COLO829 (cell line): Measurements from ENCODE around the gene GFI1.
"Not testable (repeated sequence)": the region's sequence is repeated elsewhere in the genome, so short reads cannot be mapped to it uniquely, and the experiment has no call there.

Experiments used
- DNase-seq: peaks from one replicate; pipeline ENCODE4 v3.0.0; 2012; ENCODE audit warnings: low spot score

The GFI1 gene

DNA sequence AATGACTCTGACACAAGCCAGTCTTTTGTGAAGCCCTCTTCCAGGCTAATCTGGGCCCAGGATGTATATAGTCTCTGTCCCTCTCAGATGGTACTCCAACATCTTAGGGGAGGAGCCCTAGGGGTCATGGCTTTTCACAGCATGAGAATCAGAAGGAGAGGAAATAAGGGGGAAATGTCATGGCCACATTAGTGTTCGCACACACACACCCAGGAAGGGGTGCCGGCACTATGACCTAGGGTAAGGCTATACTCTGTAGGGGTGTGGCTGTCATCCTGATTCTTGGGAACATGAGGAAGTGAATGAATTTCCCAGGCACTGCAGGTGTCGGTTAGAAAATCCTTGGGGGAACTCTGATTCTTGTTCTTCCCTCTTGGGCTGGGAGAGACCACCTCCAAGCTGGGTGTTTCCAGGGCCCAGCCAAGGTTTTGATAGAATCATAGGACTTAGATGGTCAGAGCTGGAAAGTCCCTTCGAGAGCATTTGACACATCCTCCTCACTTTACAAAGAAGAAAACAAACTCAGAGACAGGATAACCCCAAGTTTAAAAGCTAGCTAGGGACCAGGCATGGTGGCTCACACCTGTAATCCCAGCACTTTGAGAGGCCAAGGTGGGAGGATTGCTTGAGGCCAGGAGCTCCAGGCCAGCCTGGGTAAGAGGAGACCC lies 22.0 kb downstream of the GFI1 start:
- DNase-seq = no peak

DNA sequence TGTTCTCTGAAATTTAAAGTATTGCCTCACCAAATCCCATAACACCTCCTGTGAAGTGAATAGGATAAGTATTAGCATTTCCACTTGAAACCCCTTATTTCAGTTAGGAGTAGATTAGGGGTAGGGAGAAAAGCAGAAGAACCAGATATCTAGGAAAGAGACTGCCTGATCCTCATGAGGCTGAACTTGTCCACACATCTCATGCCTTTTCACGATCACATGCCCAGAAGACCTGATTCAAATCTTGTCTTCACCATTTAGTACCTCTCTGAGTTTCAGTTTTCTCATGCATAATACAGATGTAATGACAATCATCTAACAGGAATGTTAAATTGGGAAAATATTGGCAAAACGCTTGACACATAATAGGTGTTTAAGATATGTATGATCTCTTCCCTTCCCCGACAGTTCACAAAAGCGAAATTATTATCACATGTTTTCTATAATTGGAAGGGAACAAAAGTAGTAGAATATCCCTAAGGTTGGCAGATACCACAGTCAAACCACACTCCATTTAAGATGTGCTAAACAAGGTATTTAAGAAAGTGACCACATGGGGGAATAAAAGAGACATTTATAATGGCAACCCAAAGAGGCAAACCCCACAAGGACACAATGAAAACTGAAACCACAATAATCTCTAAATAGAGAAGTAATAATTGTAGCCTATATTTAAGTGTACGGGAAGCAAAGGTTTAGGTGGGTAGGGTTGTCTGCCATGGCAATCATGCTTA lies 25.2 kb downstream of the GFI1 start:
- no peak for DNase-seq

- no peak for DNase-seq
Observed at GRCh38 chr1:92459871-92460320, 26.8 kb downstream of the GFI1 start.

- no peak for DNase-seq
Observed at GRCh38 chr1:92458146-92458545, 28.6 kb downstream of the GFI1 start.

GRCh38 chr1:92447976-92448375 lies 38.7 kb downstream of the GFI1 start:
- DNase-seq = no peak

DNA sequence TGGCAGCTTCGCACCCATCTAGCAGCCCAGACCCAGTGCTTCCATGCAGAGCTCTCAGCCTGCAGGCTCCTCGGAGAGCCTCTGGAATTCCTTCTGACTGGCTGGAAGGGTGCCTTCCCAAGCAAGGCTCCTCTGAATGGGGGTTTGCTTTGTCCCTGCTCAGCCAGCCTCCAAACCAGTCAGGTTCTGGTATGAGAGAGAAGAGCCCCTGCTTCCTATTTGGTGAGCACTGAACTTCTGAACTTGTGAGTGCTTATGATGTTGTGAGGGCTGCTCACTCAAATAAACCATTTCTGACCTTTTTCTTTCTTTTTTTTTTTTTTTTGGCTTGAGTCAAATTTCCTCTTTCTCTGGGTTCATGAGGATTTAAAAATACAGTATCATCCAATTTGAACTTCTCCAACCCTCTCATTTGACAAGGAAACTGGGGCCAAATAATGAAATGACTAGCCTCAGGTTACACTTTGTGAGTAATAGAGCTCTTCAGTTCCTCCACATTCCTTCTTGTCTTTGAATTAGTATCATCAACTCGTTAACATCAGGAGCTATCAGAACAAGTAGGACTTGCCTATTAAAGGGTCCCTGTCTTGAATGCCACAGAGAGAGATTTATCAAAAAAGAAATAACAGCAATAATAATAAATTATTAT lies 39.6 kb downstream of the GFI1 start:
- DNase-seq = no peak

DNA sequence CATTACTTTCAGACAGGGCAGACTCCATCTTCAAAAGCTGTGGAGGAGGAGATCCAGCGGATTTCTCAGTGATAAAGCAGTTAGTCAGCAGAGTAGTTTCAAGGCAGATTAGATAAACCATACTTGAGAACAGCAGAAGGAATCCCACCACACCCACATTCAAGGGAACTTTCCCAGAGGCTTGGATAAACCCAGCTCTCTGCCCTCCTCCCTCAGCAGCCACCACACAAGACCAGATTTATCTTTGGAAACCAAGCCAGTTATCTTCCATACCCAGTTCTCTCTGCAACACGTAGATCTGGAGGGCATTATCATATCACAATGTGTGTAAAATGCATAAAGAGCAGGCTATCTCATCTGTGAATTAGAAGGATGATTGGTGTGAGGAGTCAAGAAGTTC lies 40.2 kb downstream of the GFI1 start:
- DNase-seq = no peak

DNA sequence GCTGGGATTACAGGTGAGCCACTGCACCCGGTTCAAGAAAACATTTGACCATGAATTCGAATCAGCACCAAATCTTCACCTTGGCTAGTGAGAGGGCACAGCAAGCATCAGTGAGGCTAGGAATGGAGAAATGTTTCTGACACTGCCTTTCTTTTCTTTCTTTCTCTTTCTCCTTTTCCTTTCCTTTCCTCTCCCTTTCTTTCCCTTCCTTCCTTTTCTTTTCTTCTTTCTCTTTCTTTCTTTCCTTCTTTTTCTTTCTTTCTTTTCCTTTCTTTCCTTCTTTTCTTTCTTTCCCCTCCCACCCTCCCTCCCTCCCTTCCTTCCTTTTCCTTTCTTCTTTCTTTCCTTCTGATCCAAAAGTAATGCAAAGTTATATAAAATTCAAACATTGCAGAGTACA lies 40.9 kb downstream of the GFI1 start:
- no peak for DNase-seq

GRCh38 chr1:92444351-92444750 lies 42.4 kb downstream of the GFI1 start:
- no peak for DNase-seq

- DNase-seq = no peak
Observed at GRCh38 chr1:92443893-92444292, 42.8 kb downstream of the GFI1 start.

DNA sequence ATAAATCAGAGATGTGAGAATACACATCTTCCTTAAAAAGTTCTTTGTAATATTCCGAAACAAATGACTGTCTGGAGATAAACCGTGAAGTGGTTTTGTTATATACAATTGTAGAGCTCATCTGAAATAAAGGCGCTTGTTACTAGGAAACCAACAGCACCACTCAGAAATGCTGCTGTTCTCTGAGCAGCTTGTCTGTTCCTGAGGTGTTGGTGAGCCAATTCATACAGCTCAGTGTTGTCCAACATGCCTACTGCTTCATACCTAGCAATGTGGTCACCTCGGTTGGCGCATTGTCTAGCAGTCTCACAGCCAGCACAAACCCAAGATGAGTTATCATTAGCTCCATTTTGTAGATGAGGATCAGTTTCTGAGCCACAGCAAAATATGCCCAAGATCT lies 44.4 kb downstream of the GFI1 start:
- DNase-seq = no peak

- no peak for DNase-seq
Observed at GRCh38 chr1:92441697-92442342, 44.9 kb downstream of the GFI1 start.

DNA sequence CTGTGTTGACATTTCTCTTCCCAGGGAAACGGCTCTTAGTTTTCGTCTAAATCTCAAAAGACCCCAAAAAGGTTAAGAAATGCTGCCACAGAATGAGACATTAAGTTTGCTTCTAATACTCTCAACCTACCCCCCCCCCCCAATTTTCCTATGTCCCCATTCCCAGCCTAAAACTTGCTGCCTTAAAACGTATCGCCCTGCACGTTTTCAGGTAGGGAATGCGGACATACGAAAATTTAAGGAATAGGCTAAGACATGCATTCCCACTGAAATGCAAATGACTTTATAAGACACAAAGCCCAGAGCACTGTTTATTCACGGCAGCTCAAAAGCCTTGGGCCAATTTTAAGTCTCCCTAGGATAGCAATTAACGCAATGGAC lies 45.4 kb downstream of the GFI1 start:
- DNase-seq = no peak

DNA sequence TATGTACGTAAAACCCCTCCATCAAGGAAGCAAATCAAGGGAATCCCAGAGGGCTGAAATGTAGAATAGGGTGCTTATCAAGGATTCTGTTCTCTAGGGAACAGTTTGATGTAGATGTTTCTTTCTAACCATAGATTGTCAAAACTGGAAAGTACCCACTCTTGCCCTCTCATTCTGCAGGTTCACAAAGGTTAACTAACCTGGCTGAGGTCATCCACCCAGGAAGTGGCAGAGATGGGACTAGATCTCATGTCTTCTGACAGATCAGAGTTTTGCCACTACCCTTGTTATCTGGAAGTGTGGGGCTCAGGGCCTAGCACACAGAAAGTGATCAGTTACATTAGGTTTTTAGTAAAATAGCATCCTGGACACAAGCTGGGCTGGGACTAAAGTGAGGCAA lies 47.4 kb downstream of the GFI1 start:
- DNase-seq = no peak

GRCh38 chr1:92434572-92434971 lies 52.2 kb downstream of the GFI1 start:
- DNase-seq = not testable (repeated sequence)

GRCh38 chr1:92430030-92430429 lies 56.7 kb downstream of the GFI1 start:
- DNase-seq = no peak

- DNase-seq = no peak
Observed at GRCh38 chr1:92425617-92426016, 61.1 kb downstream of the GFI1 start.
